SK-N-SH treated with all-trans-retinoic acid at 6 μM for 48 hours (cell line): ENCODE measurements around the gene PPIL4.

Experiments used
- ATAC-seq: fragments of 200-7000 bp; cut with Tn5 transposase; 3 replicates; pipeline ENCODE4 v1.9.1; 2020; ENCODE audit warnings: mild to moderate bottlenecking, moderate library complexity
- ARNTL ChIP-seq: fragments of 450-650 bp; formaldehyde crosslinking; IDR thresholded peaks from 2 replicates; pipeline ENCODE4 v1.5.0; 2020; ENCODE audit warnings: low read depth, mild to moderate bottlenecking, moderate library complexity, borderline replicate concordance
- CREB5 ChIP-seq: fragments of 250-450 bp; sonication (Bioruptor Pico); IDR thresholded peaks from 2 replicates; pipeline ENCODE4 v1.5.1; 2020; ENCODE audit warnings: low read depth, mild to moderate bottlenecking, moderate library complexity
- CSDC2 ChIP-seq: fragments of 250-450 bp; sonication (Bioruptor Pico); IDR thresholded peaks from 2 replicates; pipeline ENCODE4 v1.5.0; 2020; ENCODE audit warnings: mild to moderate bottlenecking, moderate library complexity
- CSRNP3 ChIP-seq: fragments of 250-450 bp; sonication (Bioruptor Pico); IDR thresholded peaks from 2 replicates; pipeline ENCODE4 v1.5.1; 2021; ENCODE audit warnings: mild to moderate bottlenecking, moderate library complexity
- ESRRG ChIP-seq: fragments of 250-450 bp; sonication (Bioruptor Pico); IDR thresholded peaks from 2 replicates; pipeline ENCODE4 v1.6.1; 2021; ENCODE audit warnings: mild to moderate bottlenecking
- GLIS3 ChIP-seq: fragments of 250-450 bp; sonication (Bioruptor Pico); IDR thresholded peaks from 2 replicates; pipeline ENCODE4 v1.5.0; 2020; ENCODE audit warnings: mild to moderate bottlenecking, moderate library complexity
- ISL1 ChIP-seq: fragments of 250-450 bp; sonication (Bioruptor Pico); IDR thresholded peaks from 2 replicates; pipeline ENCODE4 v2.1.2; 2022; ENCODE audit warnings: mild to moderate bottlenecking, moderate library complexity
- OSR1 ChIP-seq: fragments of 250-450 bp; sonication (Bioruptor Pico); IDR thresholded peaks from 2 replicates; pipeline ENCODE4 v1.8.0; 2022; ENCODE audit warnings: moderate library complexity, mild to moderate bottlenecking, inconsistent platforms
- PATZ1 ChIP-seq: fragments of 250-450 bp; sonication (Bioruptor Pico); IDR thresholded peaks from 2 replicates; pipeline ENCODE4 v1.8.0; 2020; ENCODE audit warnings: mild to moderate bottlenecking, moderate library complexity, borderline replicate concordance
- POU6F1 ChIP-seq: fragments of 250-450 bp; sonication (Bioruptor Pico); IDR thresholded peaks from 2 replicates; pipeline ENCODE4 v1.8.0; 2021; ENCODE audit warnings: low read depth, mild to moderate bottlenecking, moderate library complexity, borderline replicate concordance
- RARB ChIP-seq: fragments of 250-450 bp; sonication (Bioruptor Pico); IDR thresholded peaks from 2 replicates; pipeline ENCODE4 v1.8.0; 2021; ENCODE audit warnings: mild to moderate bottlenecking, moderate library complexity
- SNAI2 ChIP-seq: fragments of 250-450 bp; sonication (Bioruptor Pico); IDR thresholded peaks from 2 replicates; pipeline ENCODE4 v1.5.0; 2020; ENCODE audit warnings: mild to moderate bottlenecking, moderate library complexity
- TCF4 ChIP-seq: fragments of 250-450 bp; sonication (Bioruptor Pico); IDR thresholded peaks from 2 replicates; pipeline ENCODE4 v1.8.0; 2021; ENCODE audit warnings: mild to moderate bottlenecking, moderate library complexity, borderline replicate concordance
- TOX ChIP-seq: fragments of 250-450 bp; sonication (Bioruptor Pico); IDR thresholded peaks from 2 replicates; pipeline ENCODE4 v1.8.0; 2021; ENCODE audit warnings: mild to moderate bottlenecking, moderate library complexity, borderline replicate concordance
- TSHZ2 ChIP-seq: fragments of 250-450 bp; sonication (Bioruptor Pico); IDR thresholded peaks from 2 replicates; pipeline ENCODE4 v1.5.0; 2020; ENCODE audit warnings: mild to moderate bottlenecking, moderate library complexity
- ZC3H10 ChIP-seq: fragments of 250-450 bp; sonication (Bioruptor Pico); IDR thresholded peaks from 2 replicates; pipeline ENCODE4 v1.5.1; 2021; ENCODE audit warnings: mild to moderate bottlenecking, moderate library complexity
- ZFP3 ChIP-seq: fragments of 250-450 bp; sonication (Bioruptor Pico); IDR thresholded peaks from 2 replicates; pipeline ENCODE4 v1.5.0; 2020; ENCODE audit warnings: mild to moderate bottlenecking, moderate library complexity
- ZFP30 ChIP-seq: fragments of 450-650 bp; formaldehyde crosslinking; IDR thresholded peaks from 2 replicates; pipeline ENCODE4 v1.5.0; 2022; ENCODE audit warnings: mild to moderate bottlenecking, moderate library complexity
- ZNF565 ChIP-seq: fragments of 450-650 bp; formaldehyde crosslinking; conservative IDR thresholded peaks from 2 replicates; pipeline ENCODE4 v1.5.0; 2020; ENCODE audit warnings: low read depth, mild to moderate bottlenecking, moderate library complexity
- ZNF70 ChIP-seq: fragments of 450-650 bp; formaldehyde crosslinking; IDR thresholded peaks from 2 replicates; pipeline ENCODE4 v1.5.0; 2020; ENCODE audit warnings: mild to moderate bottlenecking, moderate library complexity
- ZNF8 ChIP-seq: fragments of 450-650 bp; formaldehyde crosslinking; IDR thresholded peaks from 2 replicates; pipeline ENCODE4 v1.5.0; 2020; ENCODE audit warnings: mild to moderate bottlenecking, moderate library complexity

Gene PPIL4

GRCh38 chr6:149467265-149467664 is 78.6 kb downstream of the PPIL4 start:
- TF ChIP-seq SNAI2 (CRISPR knock-in tag) (no peak), CSRNP3 (CRISPR knock-in tag) (no peak), ESRRG (CRISPR knock-in tag) (no peak), TSHZ2 (CRISPR knock-in tag) (no peak), POU6F1 (CRISPR knock-in tag) (no peak), TOX (no peak), ZNF565 (CRISPR knock-in tag) (no peak), ZFP3 (CRISPR knock-in tag) (no peak), ZNF70 (CRISPR knock-in tag) (no peak), TCF4 (CRISPR knock-in tag) (no peak), ZC3H10 (CRISPR knock-in tag) (no peak), CREB5 (CRISPR knock-in tag) (no peak), ISL1 (CRISPR knock-in tag) (no peak), ZNF8 (CRISPR knock-in tag) (no peak), CSDC2 (CRISPR knock-in tag) (no peak), OSR1 (CRISPR knock-in tag) (no peak), PATZ1 (CRISPR knock-in tag) (no peak), ZFP30 (CRISPR knock-in tag) (no peak), GLIS3 (CRISPR knock-in tag) (no peak), ARNTL (CRISPR knock-in tag) (no peak)
- TF ChIP-seq, all 23 proteins: peak for 0
- no peak for ATAC-seq

GRCh38 chr6:149464411-149464810 is 81.4 kb downstream of the PPIL4 start:
- TF ChIP-seq ISL1 (CRISPR knock-in tag) = no peak
- TF ChIP-seq TCF4 (CRISPR knock-in tag) = no peak
- no peak for TF ChIP-seq ZC3H10 (CRISPR knock-in tag)
- no peak for TF ChIP-seq ZFP3 (CRISPR knock-in tag)
- TF ChIP-seq GLIS3 (CRISPR knock-in tag) = no peak
- no peak for TF ChIP-seq ARNTL (CRISPR knock-in tag)
- TF ChIP-seq OSR1 (CRISPR knock-in tag) = no peak
- TF ChIP-seq CSRNP3 (CRISPR knock-in tag) = no peak
- TF ChIP-seq ESRRG (CRISPR knock-in tag) = no peak
- no peak for TF ChIP-seq RARB (CRISPR knock-in tag)
- TF ChIP-seq, all 23 proteins: peak for 0
- ATAC-seq = no peak; the same call in 2 of the 3 replicates
